M059J (cell line): ENCODE measurements around the gene DOHH. TPM values are rescaled to one million over a fixed set of nuclear protein-coding genes. Genes with fewer than 3 reads are reported as not detected.
A peak's percentile ranks its signal among the peaks of the same experiment; 100 is the strongest.

ENCODE experiments used
- DNase-seq: peaks from one replicate; pipeline ENCODE4 v3.0.0-alpha.2; 2012; ENCODE audit warnings: low read depth
- total RNA-seq: library from RNA; depleted of rRNA; stranded (reverse); fragments of >200 nt; shearing (Covaris generic); gene quantifications from 2 replicates; pipeline ENCODE4 v1.2.3, GENCODE V29; 2014

Gene DOHH
- total RNA-seq, 1 experiment from 2014 or later, result 16.4 TPM

DNA sequence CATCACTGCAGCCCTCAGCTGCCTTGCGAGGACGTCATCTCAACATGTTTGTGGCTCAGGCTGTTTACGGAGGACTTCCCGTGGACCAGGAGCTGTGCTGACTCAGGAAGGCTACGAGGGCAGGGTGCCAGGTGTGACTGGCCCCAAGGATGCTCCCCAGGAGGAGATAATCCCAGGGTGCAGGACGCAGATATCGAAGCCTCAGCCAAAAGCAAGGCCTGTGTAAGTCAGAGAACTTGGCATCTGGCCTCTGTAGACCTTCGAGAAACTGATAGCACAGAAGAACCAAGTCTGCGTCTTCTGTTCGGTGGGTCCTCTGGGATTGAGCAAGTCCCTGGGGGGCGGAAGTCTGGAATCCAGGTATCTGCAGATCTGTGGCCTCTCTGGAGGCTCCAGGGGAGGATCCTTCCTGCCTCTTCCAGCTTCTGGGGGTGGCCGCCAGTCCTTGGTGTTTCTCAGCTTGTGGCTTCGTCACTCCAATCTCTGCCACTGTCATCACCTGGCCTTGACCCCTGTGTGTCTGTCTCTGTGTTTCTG, 2.6 kb upstream of the DOHH start:
- peak; percentile 82 for DNase-seq

GRCh38 chr19:3501780-3502179, 1.3 kb upstream of the DOHH start:
- no peak for DNase-seq

GRCh38 chr19:3499738-3500428, 591 bp downstream of the DOHH start:
- DNase-seq, result no peak

GRCh38 chr19:3497757-3498520, 2.5 kb downstream of the DOHH start:
- DNase-seq, result no peak

DNA sequence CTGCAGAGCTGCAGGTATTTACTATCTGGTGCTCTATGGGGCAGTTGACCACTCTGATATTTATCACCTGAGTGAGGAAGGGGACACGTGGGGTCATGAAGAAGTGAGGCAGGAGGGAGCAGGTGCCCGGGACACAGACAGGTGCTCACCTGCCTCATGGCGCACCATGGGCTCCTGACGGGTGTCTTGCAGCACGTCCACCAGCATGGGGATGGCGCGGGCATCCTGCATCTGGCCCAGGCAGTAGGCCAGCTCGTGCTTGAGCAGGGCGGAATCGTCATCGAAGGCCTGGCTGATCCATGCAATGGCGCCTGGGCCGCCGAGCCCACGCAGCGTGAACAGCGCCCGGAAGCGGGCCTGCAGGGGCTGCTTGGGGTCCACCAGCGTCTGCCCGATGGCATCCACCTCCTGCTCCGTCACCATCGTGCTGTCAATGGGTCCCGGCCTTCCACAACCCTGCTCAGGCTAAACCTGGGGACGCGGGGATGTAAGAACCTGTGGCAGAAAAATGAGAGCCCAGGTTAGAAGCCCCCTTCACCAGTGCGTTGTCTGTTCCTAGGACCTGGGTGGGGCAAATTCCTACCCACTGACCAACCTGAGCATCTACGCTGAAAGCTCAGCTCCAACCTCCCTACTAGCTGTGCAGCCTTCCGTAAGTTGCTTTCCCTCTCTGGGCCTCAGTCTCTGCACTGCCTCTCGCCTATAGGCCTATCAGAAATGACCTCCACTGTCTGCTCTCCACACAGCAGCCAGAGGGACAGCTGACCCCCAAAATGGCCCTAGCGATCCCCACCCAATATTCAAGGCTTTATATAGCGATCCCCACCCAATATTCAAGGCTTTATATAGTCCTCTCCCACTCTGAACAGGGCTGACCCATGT, 3.8 kb downstream of the DOHH start:
- no peak for DNase-seq

DNA sequence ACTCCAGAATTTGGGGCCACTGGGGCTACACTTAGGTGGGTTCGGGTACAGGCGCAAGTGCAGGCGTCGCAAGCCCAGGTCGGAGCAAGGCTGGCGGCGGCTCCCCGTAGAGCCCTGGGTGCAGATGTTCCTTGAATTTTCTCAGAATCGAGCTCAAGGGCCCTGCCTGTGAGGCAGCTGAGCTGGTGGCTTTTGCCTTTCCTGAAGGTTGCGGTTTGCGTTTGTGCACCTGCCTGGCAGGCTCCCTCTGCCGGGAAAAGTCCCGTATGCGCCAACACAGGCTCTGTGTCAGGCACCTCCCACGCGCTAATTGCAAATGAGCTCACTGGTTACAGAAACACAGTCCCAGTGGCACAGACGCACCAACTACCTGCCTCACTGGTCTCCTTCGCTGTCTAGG, 5.9 kb downstream of the DOHH start:
- DNase-seq, result no peak

DNA sequence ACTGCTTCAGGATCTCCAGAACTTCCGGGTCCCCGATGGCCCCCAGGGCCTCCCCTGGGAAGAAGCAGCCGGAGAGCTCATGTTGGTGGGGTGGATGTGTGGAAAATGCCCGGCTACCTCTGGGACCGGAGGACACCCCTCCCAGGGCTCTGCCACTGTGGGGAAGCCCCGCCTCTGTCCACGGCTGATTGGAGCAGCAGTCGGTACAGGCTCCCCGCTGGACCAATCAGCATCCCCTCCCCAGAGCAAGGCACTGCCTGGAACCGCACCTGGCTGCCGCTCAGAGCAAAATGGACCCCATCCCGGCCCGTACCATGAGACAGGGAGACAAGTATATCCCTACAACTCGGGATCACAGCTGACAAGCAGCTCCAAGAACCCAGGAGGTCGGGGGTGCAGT, 6.4 kb downstream of the DOHH start:
- no peak for DNase-seq

DNA sequence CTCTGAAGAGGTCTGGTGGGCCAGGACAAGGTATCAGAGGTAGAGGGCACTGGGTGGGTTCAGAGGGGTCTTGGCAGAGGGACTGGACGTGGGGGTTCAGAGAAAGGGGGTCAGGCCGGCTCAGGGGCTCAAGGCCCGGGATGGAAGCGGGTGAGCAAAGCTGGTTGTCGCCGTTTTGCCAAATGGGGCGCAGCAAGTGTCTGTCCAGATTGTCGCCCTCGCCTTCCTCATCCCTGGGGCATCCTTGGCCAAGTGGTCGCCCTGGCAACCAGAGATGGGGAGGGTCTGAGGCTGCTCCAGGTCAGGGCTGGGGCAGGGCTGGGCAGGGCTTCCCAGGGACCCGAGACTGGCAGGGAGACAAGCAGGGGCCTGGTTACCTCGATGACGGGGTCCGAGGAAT, 6.8 kb downstream of the DOHH start:
- DNase-seq, result no peak

- DNase-seq, result no peak
Measured at GRCh38 chr19:3492919-3493318, 7.6 kb downstream of the DOHH start.

GRCh38 chr19:3492131-3492839, 8.2 kb downstream of the DOHH start:
- no peak for DNase-seq

- DNase-seq, result no peak
Measured at GRCh38 chr19:3491396-3492119, 8.9 kb downstream of the DOHH start.

- no peak for DNase-seq
Measured at GRCh38 chr19:3483226-3483628, 17.2 kb downstream of the DOHH start, which contains the start of gene SMIM44. Gene SMIM44 (minus strand): TSS chr19:3483441. CDS start chr19:3483403, 38 bp downstream.

DNA sequence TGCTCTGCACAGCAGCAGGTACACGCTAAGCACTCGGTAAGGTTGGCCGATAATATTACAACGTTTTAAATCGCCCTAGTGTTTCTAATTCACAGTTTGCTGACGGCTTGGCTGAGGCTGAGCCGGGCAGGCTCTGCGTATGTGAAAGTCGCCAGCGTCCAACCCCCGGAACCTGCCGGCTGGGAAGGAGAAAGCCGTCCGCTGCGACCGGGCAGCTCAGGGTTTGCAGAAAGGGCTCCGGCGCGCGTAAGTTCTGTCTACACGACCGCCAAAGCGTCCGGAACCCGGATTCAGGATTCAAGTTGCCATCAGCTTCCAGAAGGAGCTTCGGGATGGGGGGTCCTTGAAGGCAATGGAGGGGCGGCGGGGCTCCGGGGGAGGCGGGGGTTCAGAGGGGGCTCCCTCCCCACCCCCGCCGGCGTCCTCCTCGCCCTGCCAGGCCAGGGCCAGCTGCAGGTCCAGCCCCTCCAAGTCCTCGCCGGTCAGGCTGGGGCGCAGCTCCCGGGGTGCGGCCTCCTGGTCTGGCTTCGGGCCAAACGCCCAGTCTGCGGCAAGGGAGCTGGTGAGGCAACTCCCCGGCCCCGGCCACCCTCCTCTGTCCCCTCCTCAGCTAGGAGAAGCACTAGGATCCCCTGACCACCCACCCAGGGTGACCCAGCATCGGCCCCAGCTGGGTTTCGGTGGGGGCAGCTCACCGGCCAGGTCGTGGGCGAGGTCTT, 17.8 kb downstream of the DOHH start:
- DNase-seq, result no peak

- DNase-seq, result no peak
Measured at GRCh38 chr19:3481241-3482090, 19.0 kb downstream of the DOHH start.

DNA sequence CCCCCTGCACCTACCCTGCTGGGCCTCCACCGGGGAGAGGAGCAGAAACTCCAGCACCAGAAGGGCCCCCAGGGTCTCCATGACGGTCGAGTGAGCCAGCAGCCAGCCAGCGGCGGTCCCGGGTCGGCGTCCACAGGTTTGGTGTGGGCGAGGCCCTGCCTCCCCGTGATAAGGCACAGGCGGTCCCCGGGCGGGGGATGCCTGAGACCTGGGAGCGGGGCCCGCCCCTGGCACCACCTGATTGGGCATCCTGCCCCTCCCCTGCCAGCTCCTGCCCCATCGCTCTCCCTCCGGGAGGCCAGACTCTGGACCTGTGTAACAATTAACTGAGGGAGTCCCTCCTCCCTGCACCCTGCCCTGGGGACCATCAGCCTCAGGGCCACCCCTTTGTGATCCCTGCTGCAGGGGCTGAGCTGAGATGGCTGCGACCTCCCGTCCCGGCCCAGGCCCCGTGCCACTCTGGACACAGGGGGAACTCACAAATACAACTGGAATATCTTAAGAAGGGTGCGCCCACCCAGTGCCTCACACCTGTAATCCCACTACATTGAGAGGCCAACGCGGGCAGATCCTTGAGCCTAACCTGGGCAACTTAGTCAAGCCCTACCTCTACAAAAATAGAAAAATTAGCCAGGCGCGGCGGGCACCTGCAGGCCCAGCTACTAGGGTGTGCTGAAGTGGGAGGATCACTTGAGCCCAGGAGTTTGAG, 19.9 kb downstream of the DOHH start, which contains the start of gene SMIM24:
TSS of gene SMIM24 (minus strand) at position 143 of the 709 bp plus-strand sequence. CDS start at position 81, 62 bp downstream.
- no peak for DNase-seq

- no peak for DNase-seq
Measured at GRCh38 chr19:3479834-3480215, 20.6 kb downstream of the DOHH start.

DNA sequence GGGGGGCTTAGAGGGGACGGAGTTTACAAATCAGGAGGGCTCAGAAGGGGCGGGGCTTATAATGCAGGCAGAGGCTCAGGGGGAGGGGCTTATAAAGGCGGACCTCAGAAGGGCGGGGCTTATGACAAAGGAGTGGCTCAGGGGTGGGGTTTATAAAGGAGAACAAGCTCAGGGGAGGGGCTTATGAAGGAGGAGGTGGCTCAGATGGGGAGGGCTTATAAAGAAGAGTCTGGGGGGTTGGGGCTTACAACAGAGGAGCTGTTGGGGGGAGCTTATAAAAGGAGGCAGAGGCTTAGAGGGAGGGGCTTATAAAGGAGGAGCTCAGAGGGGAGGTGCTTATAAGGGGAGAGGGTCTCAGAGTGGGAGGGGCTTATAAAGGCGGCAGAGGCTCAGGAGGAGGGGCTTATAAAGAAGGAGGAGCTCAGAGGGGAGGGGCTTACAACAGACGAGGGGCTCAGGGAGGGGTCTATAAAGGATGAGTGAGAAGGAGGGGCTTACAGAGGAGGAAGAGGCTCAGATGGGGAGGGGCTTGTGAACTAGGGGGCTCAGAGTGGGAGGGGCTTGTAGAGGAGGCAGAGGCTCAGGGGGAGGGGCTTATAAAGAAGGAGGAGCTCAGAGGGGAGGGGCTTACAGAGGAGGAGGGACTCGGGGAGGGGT, 21.2 kb downstream of the DOHH start:
- no peak for DNase-seq
